Measurements from ENCODE around the gene PAOX. TPM values are rescaled to one million over a fixed set of nuclear protein-coding genes. Genes with fewer than 3 reads are reported as not detected.

The PAOX gene
- total and polyA plus RNA-seq, 9 of the 15 experiments (the other 6 are each of a cell fraction or from before 2014, with no cell fraction given), result 0.80 to 6.4 (median 2.6) TPM

GRCh38 chr10:133329491-133330202, 49.4 kb upstream of the PAOX start:
- no peak overlapping the region for H3K4me3 ChIP-seq
- no peaks in the 10 kb centered on the region for H4K20me1 ChIP-seq (replicated peaks; ENCODE audit: control insufficient read depth, insufficient read depth, low read length)
- no TSS peak for BruUV-seq (replicated peaks)
- H3K27me3 ChIP-seq (ENCODE audit: control insufficient read depth in 2 of 2, insufficient read depth in 2 of 2, low read length in 2 of 2), result peaks cover 6 to 9% of the 10 kb centered on the region in 2 experiments; a peak in 4 of 5 replicates
- H3K9me3 ChIP-seq (replicated peaks; ENCODE audit: control insufficient read depth, insufficient read depth, low read depth, low read length), result no peaks in the 10 kb centered on the region
- ChIA-PET CTCF (ENCODE audit: low intra/inter-chr PET ratio) (interaction anchor here (0.6 kb wide), 1 partner anchor 15 kb away, joined by 4 read pairs; no protein-coding TSS in a partner anchor), POLR2A (interaction anchor here (0.5 kb wide), 1 partner anchor 32 kb away, joined by 3 read pairs; no protein-coding TSS in a partner anchor)
- peak overlapping the region; percentile 44; the same call in 1 of the 2 replicates for H2AFZ ChIP-seq (ENCODE audit: low read depth, low read length)
- H3K9ac ChIP-seq (ENCODE audit: insufficient read depth in 1 of 2, low read depth in 2 of 2, low read length in 2 of 2), result 0 out of 4 replicates have a peak overlapping the region, but pooled peaks of 1 of the 2 experiments have one; percentile 20
- peak overlapping the region; percentile 49 for H3K4me2 ChIP-seq (ENCODE audit: insufficient read depth, low read length)
- peak; percentile 69 to 87 (median 74) for DNase-seq (ENCODE audit: extremely low read depth in 1 of 4, low spot score in 3 of 4)
- H3K4me1 ChIP-seq (replicated peaks in 1 of 2; ENCODE audit: control insufficient read depth in 2 of 2, insufficient read depth in 2 of 2, low read length in 2 of 2), result peaks cover 0 to 45% of the 10 kb centered on the region in 2 experiments; a peak in 2 of 5 replicates
- H3K36me3 ChIP-seq (ENCODE audit: control insufficient read depth, insufficient read depth, low read length), result no peaks in the 10 kb centered on the region
- no peaks in the 10 kb centered on the region for H3K9me1 ChIP-seq (ENCODE audit: control insufficient read depth, insufficient read depth, low read length)
- H3K79me2 ChIP-seq (ENCODE audit: control insufficient read depth, insufficient read depth, low read length), result no peaks in the 10 kb centered on the region
- no peak overlapping the region for H3K27ac ChIP-seq (ENCODE audit: extremely low read depth, low read depth, low read length)
- ATAC-seq, result peak; percentile 97
- FAIRE-seq, result peak; percentile 79
- intact Hi-C loops (cut with micrococcal nuclease), result loop anchor here (5.0 to 10.0 kb wide), 3 partner anchors 65 to 155 kb away; partner anchors contain the start of gene MTG1
- in situ Hi-C loops (cut with MboI), result loop anchor here (5.0 kb wide), 1 partner anchor 168 kb away; no protein-coding TSS in a partner anchor
- 14% methylated on average over 27 of the region's 37 CpGs for WGBS (ENCODE audit: insufficient coverage, low coverage, missing lambda C conversion rate)
- TF ChIP-seq TFAP4 (CRISPR knock-in tag; IDR thresholded peaks at IDR 0.05; ENCODE audit: borderline replicate concordance), result peak; percentile 82; the same call in 1 of the 2 replicates
- TF ChIP-seq LCOR (CRISPR knock-in tag; IDR thresholded peaks at IDR 0.05), result no peak
- TF ChIP-seq MYC (IDR thresholded peaks at IDR 0.05; ENCODE audit: low read depth, low read length), result 0 out of 2 replicates have a peak, but pooled peaks have one; percentile 13
- TF ChIP-seq MYC (CRISPR knock-in tag; IDR thresholded peaks at IDR 0.05; ENCODE audit: borderline replicate concordance, low read depth), result no peak
- peak; percentile 36; the same call in 1 of the 2 replicates for TF ChIP-seq ZBTB7A (IDR thresholded peaks at IDR 0.05; ENCODE audit: borderline replicate concordance, control insufficient read depth, low read depth, low read length)
- TF ChIP-seq HNRNPLL (IDR thresholded peaks at IDR 0.05; ENCODE audit: low read depth, low read length, poor library complexity, severe bottlenecking), result peak; percentile 18
- TF ChIP-seq NFIC (IDR thresholded peaks at IDR 0.05), result peak; percentile 31
- peak; percentile 33; the same call in 1 of the 2 replicates for TF ChIP-seq ARID2 (IDR thresholded peaks at IDR 0.05)
- peak; percentile 62 to 79 for TF ChIP-seq RAD21 (CRISPR knock-in tag; conservative IDR thresholded peaks at IDR 0.05 in 1 of 2, IDR thresholded peaks at IDR 0.05 in 1 of 2)
- no peak for TF ChIP-seq RFX5 (IDR thresholded peaks at IDR 0.05; ENCODE audit: low read depth, low read length)
- TF ChIP-seq SMC3 (conservative IDR thresholded peaks at IDR 0.05; ENCODE audit: insufficient read depth, low read depth, low read length), result peak; percentile 58; the same call in 1 of the 2 replicates
- 0 out of 4 replicates have a peak, but pooled peaks of 1 of the 2 experiments have one; percentile 28 for TF ChIP-seq UBTF (IDR thresholded peaks at IDR 0.05; ENCODE audit: borderline replicate concordance in 1 of 2, low read depth in 2 of 2, low read length in 2 of 2)
- TF ChIP-seq ZNF175 (CRISPR knock-in tag; IDR thresholded peaks at IDR 0.05; ENCODE audit: low read depth), result no peak
- no peak for TF ChIP-seq ZNF79 (CRISPR knock-in tag; IDR thresholded peaks at IDR 0.05; ENCODE audit: low read depth)
- no peak for TF ChIP-seq ZNF133 (CRISPR knock-in tag; IDR thresholded peaks at IDR 0.05)

Measured in K562 (cell line).